Measurements from ENCODE around the gene KCNIP4.

DNA sequence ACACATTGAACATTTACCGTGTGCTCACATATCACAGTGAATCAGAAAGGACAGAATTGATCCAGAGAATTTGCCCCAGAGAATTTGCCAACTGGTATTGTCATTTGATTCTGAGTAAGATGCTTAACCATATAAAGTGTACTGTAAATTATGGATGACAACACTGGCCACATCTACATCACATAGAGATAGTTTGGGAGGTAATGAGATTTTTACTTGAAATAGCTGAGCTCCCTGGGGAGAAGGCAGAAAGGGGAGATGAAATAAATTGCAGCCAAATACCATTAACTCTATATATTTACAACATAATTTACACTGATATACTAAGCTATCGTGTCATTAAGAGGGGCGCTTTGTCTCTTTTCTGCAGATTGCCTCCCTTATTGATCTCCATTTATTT, 564.0 kb downstream of the KCNIP4 start:
- TF ChIP-seq, protein P1, sequence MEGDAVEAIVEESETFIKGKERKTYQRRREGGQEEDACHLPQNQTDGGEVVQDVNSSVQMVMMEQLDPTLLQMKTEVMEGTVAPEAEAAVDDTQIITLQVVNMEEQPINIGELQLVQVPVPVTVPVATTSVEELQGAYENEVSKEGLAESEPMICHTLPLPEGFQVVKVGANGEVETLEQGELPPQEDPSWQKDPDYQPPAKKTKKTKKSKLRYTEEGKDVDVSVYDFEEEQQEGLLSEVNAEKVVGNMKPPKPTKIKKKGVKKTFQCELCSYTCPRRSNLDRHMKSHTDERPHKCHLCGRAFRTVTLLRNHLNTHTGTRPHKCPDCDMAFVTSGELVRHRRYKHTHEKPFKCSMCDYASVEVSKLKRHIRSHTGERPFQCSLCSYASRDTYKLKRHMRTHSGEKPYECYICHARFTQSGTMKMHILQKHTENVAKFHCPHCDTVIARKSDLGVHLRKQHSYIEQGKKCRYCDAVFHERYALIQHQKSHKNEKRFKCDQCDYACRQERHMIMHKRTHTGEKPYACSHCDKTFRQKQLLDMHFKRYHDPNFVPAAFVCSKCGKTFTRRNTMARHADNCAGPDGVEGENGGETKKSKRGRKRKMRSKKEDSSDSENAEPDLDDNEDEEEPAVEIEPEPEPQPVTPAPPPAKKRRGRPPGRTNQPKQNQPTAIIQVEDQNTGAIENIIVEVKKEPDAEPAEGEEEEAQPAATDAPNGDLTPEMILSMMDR (optimal IDR thresholded peaks at IDR 0.05 in 1 of 3, IDR thresholded peaks at IDR 0.05 in 1 of 3, conservative IDR thresholded peaks at IDR 0.05 in 1 of 3; ENCODE audit: extremely low read depth in 1 of 3, insufficient read depth in 2 of 3, low read length in 3 of 3) = no peak
- TF ChIP-seq EZH2 (IDR thresholded peaks at IDR 0.05; ENCODE audit: low read length) = no peak

All from keratinocyte (primary cell).